Right lobe of liver (tissue), 4 donors: Measurements from ENCODE around the gene MOGAT1.

Experiments
- POLR2A ChIP-seq: fragments of 450-650 bp; IDR thresholded peaks from one replicate; pipeline ENCODE4 v1.6.1; 2017; ENCODE audit warnings: antibody characterized with exemption, mild to moderate bottlenecking
- TF ChIP-seq, protein P1 (sequence below), 4 donors: fragments of 200-600 bp in 3 of 4; fragments of 450-650 bp in 1 of 4; IDR thresholded peaks; one replicate each; pipeline versions ENCODE4 v1.5.1 to v1.8.0; 2016 to 2022; ENCODE audit warnings: antibody characterized with exemption in 4 of 4, mild to moderate bottlenecking in 2 of 4
- donor health status: DM: no; HTN: no; CAD: no.
- donor health status: DM: no; HTN: no; CAD: no.
- donor health status: DM: no; HTN: yes; CAD: no.

DNA sequence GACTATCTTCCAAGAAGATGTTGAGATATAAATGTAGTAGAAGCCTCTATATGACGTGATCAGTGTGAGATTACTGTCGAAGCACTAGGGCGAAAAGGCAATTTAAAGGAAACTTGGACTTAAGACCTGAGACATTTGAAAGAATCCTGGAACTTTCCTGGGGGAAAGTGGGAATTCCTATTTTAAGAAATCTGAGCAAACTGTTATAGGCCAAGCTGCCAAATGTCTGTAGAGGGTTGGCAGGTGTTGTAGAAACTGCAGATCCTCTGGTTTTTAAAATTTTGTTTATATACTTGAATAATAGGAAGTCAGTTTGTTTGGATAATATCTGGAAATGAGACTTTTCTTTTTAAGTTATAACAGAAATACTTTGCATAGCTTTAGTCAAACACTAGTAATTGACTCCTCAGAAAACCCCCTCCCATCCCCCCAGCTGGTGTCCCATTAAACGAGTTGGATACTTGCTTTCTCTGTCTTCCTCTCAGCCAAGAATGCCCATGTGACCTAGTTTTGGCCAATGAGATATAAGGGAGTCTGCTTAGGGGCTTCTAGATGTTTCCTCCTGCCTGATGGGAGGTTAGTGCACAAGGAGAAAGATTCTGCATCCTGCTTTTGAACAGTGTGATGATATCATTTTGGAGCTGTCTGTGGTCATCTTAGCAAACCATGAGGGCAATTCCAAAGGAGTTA is 61.2 kb downstream of the MOGAT1 start:
- TF ChIP-seq POLR2A, result no peak
- TF ChIP-seq, protein P1, sequence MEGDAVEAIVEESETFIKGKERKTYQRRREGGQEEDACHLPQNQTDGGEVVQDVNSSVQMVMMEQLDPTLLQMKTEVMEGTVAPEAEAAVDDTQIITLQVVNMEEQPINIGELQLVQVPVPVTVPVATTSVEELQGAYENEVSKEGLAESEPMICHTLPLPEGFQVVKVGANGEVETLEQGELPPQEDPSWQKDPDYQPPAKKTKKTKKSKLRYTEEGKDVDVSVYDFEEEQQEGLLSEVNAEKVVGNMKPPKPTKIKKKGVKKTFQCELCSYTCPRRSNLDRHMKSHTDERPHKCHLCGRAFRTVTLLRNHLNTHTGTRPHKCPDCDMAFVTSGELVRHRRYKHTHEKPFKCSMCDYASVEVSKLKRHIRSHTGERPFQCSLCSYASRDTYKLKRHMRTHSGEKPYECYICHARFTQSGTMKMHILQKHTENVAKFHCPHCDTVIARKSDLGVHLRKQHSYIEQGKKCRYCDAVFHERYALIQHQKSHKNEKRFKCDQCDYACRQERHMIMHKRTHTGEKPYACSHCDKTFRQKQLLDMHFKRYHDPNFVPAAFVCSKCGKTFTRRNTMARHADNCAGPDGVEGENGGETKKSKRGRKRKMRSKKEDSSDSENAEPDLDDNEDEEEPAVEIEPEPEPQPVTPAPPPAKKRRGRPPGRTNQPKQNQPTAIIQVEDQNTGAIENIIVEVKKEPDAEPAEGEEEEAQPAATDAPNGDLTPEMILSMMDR (IDR thresholded peaks at IDR 0.05), result no peak
